Spleen (tissue), 11 donors: ENCODE measurements around the gene STX12. TPM values are rescaled to one million over a fixed set of nuclear protein-coding genes. Genes with fewer than 3 reads are reported as not detected.

Source experiments
- DNase-seq: peaks from one replicate; pipeline ENCODE4 v3.0.0-alpha.2; 2020
- H3K27ac ChIP-seq, 8 donors: fragments of 200-600 bp; sonication (generic) in 7 of 8; 1 replicate in 4 of 8; 2 replicates in 4 of 8; pipeline versions ENCODE4 v1.5.0 to v1.8.0; 2016 to 2021; ENCODE audit warnings: inconsistent platforms in 4 of 8, mild to moderate bottlenecking in 4 of 8, moderate library complexity in 1 of 8
- H3K27me3 ChIP-seq, 7 donors: fragments of 200-600 bp; sonication (generic) in 6 of 7; replicated peaks in 1 of 7; 1 replicate in 4 of 7; 2 replicates in 3 of 7; pipeline versions ENCODE4 v1.5.0 to v1.8.0; 2016 to 2021; ENCODE audit warnings: inconsistent platforms in 3 of 7, mild to moderate bottlenecking in 1 of 7
- H3K36me3 ChIP-seq, 6 donors: fragments of 200-600 bp; sonication (generic) in 5 of 6; 1 replicate in 4 of 6; 2 replicates in 2 of 6; pipeline versions ENCODE4 v1.5.0 to v1.8.0; 2016 to 2021; ENCODE audit warnings: inconsistent platforms in 2 of 6
- H3K4me1 ChIP-seq, 6 donors: fragments of 200-600 bp; sonication (generic) in 5 of 6; 1 replicate in 3 of 6; 2 replicates in 3 of 6; pipeline versions ENCODE4 v1.5.0 to v1.8.0; 2016 to 2021; ENCODE audit warnings: inconsistent platforms in 3 of 6
- H3K4me3 ChIP-seq, 8 donors: fragments of 200-600 bp; sonication (generic) in 7 of 8; 1 replicate in 4 of 8; 2 replicates in 4 of 8; pipeline versions ENCODE4 v1.5.0 to v1.8.0; 2016 to 2021; ENCODE audit warnings: inconsistent platforms in 4 of 8, mild to moderate bottlenecking in 4 of 8, moderate library complexity in 2 of 8
- H3K9me3 ChIP-seq, 8 donors: fragments of 200-600 bp; sonication (generic) in 7 of 8; 1 replicate in 4 of 8; 2 replicates in 4 of 8; pipeline versions ENCODE4 v1.5.0 to v1.8.0; 2016 to 2021; ENCODE audit warnings: inconsistent platforms in 4 of 8
- CTCF ChIP-seq, 11 experiments: fragments of 200-600 bp in 7 of 11; fragments of 450-650 bp in 4 of 11; sonication (generic) in 4 of 11; IDR thresholded peaks in 8 of 11; conservative IDR thresholded peaks in 3 of 11; 1 replicate in 7 of 11; 2 replicates in 4 of 11; pipeline versions ENCODE4 v1.4.0 to v1.8.0; 2016 to 2021; ENCODE audit warnings: antibody characterized with exemption in 11 of 11, inconsistent platforms in 4 of 11, mild to moderate bottlenecking in 1 of 11
- POLR2A ChIP-seq, 3 donors: fragments of 450-650 bp; IDR thresholded peaks; one replicate each; pipeline ENCODE4 v1.5.1; 2017; ENCODE audit warnings: antibody characterized with exemption in 3 of 3, mild to moderate bottlenecking in 1 of 3
- POLR2AphosphoS5 ChIP-seq, 3 donors: sonication (generic); formaldehyde crosslinking; IDR thresholded peaks; one replicate each; pipeline ENCODE4 v1.5.1; 2017; ENCODE audit warnings: antibody characterized with exemption in 3 of 3
- WGBS, 5 donors: extraction: QIAGEN DNeasy Blood & Tissue Kit in 3 of 5; methylation state at CpG; one replicate each; pipeline versions ENCODE4 v1.1.5 to v1.1.7; 2013 to 2018; 5-methylcytosine and 5-hydroxymethylcytosine counted together
- intact Hi-C: fragments of 100-400 bp; cut with DNase I; formaldehyde crosslinking; loops from one replicate; pipeline ENCODE4 v1.15.0; 2023; ENCODE audit warnings: low total_unique reads
- polyA plus RNA-seq, 3 donors: library from polyadenylated mRNA; stranded (reverse); fragments of 200-250 nt; gene quantifications; one replicate each; pipeline ENCODE4 v1.2.1, GENCODE V29; 2013
- total RNA-seq, 7 donors: library from RNA; depleted of rRNA in 3 of 7; stranded (reverse); fragments of >200 nt in 3 of 7; fragmentation: NEBNext Ultra II Directional in 4 of 7; extraction: Animal tissue kit (Norgen Biotek cat#: 25700) in 4 of 7; gene quantifications; one replicate each; pipeline versions ENCODE4 v1.1.0 to v1.2.1, GENCODE V29; 2016 to 2021
- donor health status: healthy with polysubstance abuse.
- donor health status: DM: no; HTN: no; CAD: no; lungs with moderate emphysema.
- donor health status: DM: no; HTN: no; CAD: no.
- donor health status: Bipolar disorder and iron deficiency.
- donor health status: healthy.
- donor health status: DM: no; HTN: no; CAD: no.
- donor health status: DM: yes; HTN: yes; CAD: no.

The STX12 gene
- total and polyA plus RNA-seq, 10 donors: 17.7 to 88.1 (median 48.2) TPM

- Histone ChIP-seq H3K4me1 (peaks cover 15 to 76% (median 49%) of the 10 kb centered on the region in 6 donors), H3K27ac (peak overlapping the region; percentile 57 to 92 (median 85))
- intact Hi-C loops: no loop called here
Measured at GRCh38 chr1:27862671-27863537, 89.9 kb downstream of the STX12 start.

GRCh38 chr1:27863538-27863915 is 90.5 kb downstream of the STX12 start:
- DNase-seq: no peak
- peaks cover 13 to 76% (median 50%) of the 10 kb centered on the region in 6 donors for H3K4me1 ChIP-seq
- H3K27ac ChIP-seq: peak overlapping the region; percentile 57 to 92 (median 85)
- TF ChIP-seq POLR2AphosphoS5 (IDR thresholded peaks at IDR 0.05): no peak
- TF ChIP-seq CTCF (IDR thresholded peaks at IDR 0.05 in 8 of 11, conservative IDR thresholded peaks at IDR 0.05 in 3 of 11): no peak
- H3K36me3 ChIP-seq: no peaks in the 10 kb centered on the region
- no peaks in the 10 kb centered on the region for H3K27me3 ChIP-seq
- WGBS, 5 donors: 23 to 56% (median 40%) methylated on average over 1 of the region's 1 CpG
- intact Hi-C loops: no loop called here
- H3K4me3 ChIP-seq: peak overlapping the region in 1 of 8 donors; percentile 44
- no peaks in the 10 kb centered on the region for H3K9me3 ChIP-seq

More at GRCh38 chr1:27862671-27863537, 89.9 kb downstream of the STX12 start:
- Histone ChIP-seq H3K36me3 (no peaks in the 10 kb centered on the region), H3K27me3 (no peaks in the 10 kb centered on the region), H3K4me3 (peak overlapping the region in 2 of 8 donors; percentile 12 to 44), H3K9me3 (no peaks in the 10 kb centered on the region)
- TF ChIP-seq CTCF (IDR thresholded peaks at IDR 0.05 in 8 of 11, conservative IDR thresholded peaks at IDR 0.05 in 3 of 11) (peak in 2 of 11 experiments; percentile 3 to 29), POLR2AphosphoS5 (IDR thresholded peaks at IDR 0.05) (peak in 2 of 3 donors; percentile 73 to 95), POLR2A (IDR thresholded peaks at IDR 0.05) (peak in 1 of 3 donors; percentile 33)
- 67 to 75% (median 72%) methylated on average over 7 to 9 of the region's 9 CpGs for WGBS, 5 donors
- no peak for DNase-seq

GRCh38 chr1:27864264-27864895 is 91.4 kb downstream of the STX12 start:
- no peaks in the 10 kb centered on the region for H3K27me3 ChIP-seq
- WGBS, 5 donors: 59 to 72% (median 66%) methylated on average over 8 of the region's 8 CpGs
- TF ChIP-seq POLR2AphosphoS5 (IDR thresholded peaks at IDR 0.05) (peak in 1 of 3 donors; percentile 64), POLR2A (IDR thresholded peaks at IDR 0.05) (no peak)
- H3K27ac ChIP-seq: peak overlapping the region; percentile 57 to 92 (median 85)
- intact Hi-C loops: no loop called here
- peaks cover 21 to 77% (median 55%) of the 10 kb centered on the region in 6 donors for H3K4me1 ChIP-seq
- no peaks in the 10 kb centered on the region for H3K36me3 ChIP-seq
- no peaks in the 10 kb centered on the region for H3K9me3 ChIP-seq
- no peak for DNase-seq
- H3K4me3 ChIP-seq: peak overlapping the region in 1 of 8 donors; percentile 44

GRCh38 chr1:27865821-27866220 is 92.8 kb downstream of the STX12 start:
- Histone ChIP-seq H3K36me3 (no peaks in the 10 kb centered on the region), H3K27ac (peak overlapping the region in 5 of 8 donors; percentile 13 to 92 (median 90)), H3K4me3 (no peak overlapping the region), H3K4me1 (peaks cover 29 to 91% (median 65%) of the 10 kb centered on the region in 6 donors), H3K27me3 (no peaks in the 10 kb centered on the region), H3K9me3 (no peaks in the 10 kb centered on the region)
- TF ChIP-seq CTCF (IDR thresholded peaks at IDR 0.05 in 8 of 11, conservative IDR thresholded peaks at IDR 0.05 in 3 of 11) (no peak), POLR2A (IDR thresholded peaks at IDR 0.05) (no peak), POLR2AphosphoS5 (IDR thresholded peaks at IDR 0.05) (no peak)
- peak; percentile 35 for DNase-seq
- intact Hi-C loops: no loop called here
- WGBS, 5 donors: 77 to 89% (median 82%) methylated on average over 10 of the region's 10 CpGs
